Stimulated activated CD4-positive, alpha-beta T cell treated with anti-CD3 and anti-CD28 coated beads, Interleukin-1b, Interleukin-23, amount 100 ng/mL, for 24 hours (primary cell): Measurements from ENCODE around the gene TMEM17.
"Not testable (repeated sequence)": the region's sequence is repeated elsewhere in the genome, so short reads cannot be mapped to it uniquely, and the experiment has no call there.

Source experiments
- DNase-seq, 4 experiments: peaks; one replicate each; pipeline ENCODE4 v3.0.0-alpha.2; 2020; ENCODE audit warnings: low read depth in 4 of 4, low spot score in 1 of 4

Gene TMEM17, protein sequence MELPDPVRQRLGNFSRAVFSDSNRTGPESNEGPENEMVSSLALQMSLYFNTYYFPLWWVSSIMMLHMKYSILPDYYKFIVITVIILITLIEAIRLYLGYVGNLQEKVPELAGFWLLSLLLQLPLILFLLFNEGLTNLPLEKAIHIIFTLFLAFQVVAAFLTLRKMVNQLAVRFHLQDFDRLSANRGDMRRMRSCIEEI

GRCh38 chr2:62505750-62506420 is at the start of gene TMEM17:
TMEM17 (minus strand) TSS chr2:62506195; CDS start chr2:62506129, 66 bp downstream.
- peak in 3 of 4 experiments; percentile 1 to 36 (median 9) for DNase-seq

- no peak for DNase-seq
Measured at GRCh38 chr2:62554440-62554839, 48.4 kb upstream of the TMEM17 start.

DNA sequence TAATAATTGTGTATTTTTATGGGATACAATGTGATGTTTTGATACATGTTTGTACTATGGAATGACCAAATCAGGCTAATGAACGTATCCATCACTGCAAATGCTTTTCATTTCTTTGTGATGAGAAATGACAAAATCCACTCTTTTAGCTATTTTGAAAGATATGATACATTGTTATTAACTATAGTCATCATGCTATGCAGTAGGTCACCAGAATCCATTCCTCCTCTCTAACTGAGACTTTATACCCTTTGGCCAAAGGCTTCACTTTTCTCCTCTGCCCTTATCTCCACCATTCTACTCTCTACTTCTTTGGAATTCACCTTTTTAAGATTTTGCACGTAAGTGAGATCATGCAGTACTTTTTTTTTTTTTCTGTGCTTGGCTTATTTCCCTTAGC is 44.5 kb upstream of the TMEM17 start:
- DNase-seq, result no peak

- DNase-seq, result no peak
Measured at GRCh38 chr2:62547854-62548253, 41.9 kb upstream of the TMEM17 start.

GRCh38 chr2:62545261-62545660 is 39.3 kb upstream of the TMEM17 start:
- DNase-seq, result no peak

- no peak for DNase-seq
Measured at GRCh38 chr2:62540408-62541168, 34.6 kb upstream of the TMEM17 start.

DNA sequence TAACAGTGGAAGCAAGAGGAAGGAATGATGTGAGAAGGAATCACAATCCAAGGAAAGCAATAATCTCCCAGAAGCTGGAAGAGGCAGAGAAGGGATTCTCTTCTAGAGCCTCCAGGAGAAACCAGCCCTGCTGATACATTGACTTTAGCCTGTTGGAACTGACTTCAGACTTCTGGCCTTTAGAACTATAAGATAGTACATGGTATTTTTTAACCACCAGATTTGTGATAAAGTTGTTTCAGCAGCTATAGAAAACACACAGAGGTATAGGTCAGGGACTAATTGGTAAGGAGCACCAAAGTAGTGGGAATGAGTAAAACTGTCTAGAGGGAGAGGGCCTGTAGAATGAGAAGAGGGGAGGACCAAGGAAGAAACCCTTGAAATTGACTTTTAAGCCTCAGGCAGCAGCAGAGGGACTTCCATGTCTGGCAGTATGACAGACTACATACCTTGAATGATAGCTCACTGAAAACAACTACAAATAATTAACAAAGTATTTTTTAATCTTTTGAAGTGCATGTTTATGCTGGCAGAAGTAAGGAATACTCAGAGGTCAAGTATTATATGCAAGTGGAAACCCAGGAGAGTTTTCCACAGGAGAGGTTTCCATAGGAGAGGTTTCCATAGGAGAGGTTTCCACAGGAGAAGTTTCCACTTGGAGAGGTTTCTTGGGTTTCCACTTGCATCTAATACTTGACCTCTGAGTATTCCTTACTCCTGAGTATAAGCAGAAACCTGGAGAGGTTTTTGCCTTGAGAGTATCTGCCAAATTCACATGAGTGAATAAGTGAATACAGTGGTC is 33.8 kb upstream of the TMEM17 start:
- DNase-seq, result no peak

GRCh38 chr2:62538756-62539155 is 32.8 kb upstream of the TMEM17 start:
- DNase-seq, result no peak

DNA sequence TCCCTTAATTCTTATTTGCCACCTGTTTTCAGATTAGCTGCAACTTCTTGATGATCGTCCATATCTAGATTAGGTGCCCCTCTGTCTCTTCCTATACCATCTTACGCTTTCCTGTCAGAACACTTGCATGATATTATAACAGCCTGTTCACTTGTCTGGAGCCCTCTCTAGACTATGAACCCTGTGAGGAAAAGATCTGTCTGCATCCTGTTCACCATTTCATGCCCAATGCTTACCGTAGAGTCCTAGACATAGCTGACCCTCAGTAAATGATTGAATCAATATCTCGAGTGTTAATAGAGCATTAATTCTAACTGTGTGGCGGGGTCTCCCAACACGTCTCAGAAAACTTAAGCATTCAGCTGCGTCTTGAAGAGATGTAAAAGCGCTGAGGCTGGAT is 31.8 kb upstream of the TMEM17 start:
- no peak for DNase-seq

GRCh38 chr2:62536873-62537547 is 31.0 kb upstream of the TMEM17 start:
- no peak for DNase-seq

- not testable (repeated sequence) for DNase-seq
Measured at GRCh38 chr2:62535521-62535920, 29.5 kb upstream of the TMEM17 start.

GRCh38 chr2:62531594-62531993 is 25.6 kb upstream of the TMEM17 start:
- DNase-seq, result no peak

GRCh38 chr2:62529758-62530157 is 23.8 kb upstream of the TMEM17 start:
- no peak for DNase-seq

GRCh38 chr2:62527478-62528210 is 21.6 kb upstream of the TMEM17 start:
- DNase-seq, result no peak

DNA sequence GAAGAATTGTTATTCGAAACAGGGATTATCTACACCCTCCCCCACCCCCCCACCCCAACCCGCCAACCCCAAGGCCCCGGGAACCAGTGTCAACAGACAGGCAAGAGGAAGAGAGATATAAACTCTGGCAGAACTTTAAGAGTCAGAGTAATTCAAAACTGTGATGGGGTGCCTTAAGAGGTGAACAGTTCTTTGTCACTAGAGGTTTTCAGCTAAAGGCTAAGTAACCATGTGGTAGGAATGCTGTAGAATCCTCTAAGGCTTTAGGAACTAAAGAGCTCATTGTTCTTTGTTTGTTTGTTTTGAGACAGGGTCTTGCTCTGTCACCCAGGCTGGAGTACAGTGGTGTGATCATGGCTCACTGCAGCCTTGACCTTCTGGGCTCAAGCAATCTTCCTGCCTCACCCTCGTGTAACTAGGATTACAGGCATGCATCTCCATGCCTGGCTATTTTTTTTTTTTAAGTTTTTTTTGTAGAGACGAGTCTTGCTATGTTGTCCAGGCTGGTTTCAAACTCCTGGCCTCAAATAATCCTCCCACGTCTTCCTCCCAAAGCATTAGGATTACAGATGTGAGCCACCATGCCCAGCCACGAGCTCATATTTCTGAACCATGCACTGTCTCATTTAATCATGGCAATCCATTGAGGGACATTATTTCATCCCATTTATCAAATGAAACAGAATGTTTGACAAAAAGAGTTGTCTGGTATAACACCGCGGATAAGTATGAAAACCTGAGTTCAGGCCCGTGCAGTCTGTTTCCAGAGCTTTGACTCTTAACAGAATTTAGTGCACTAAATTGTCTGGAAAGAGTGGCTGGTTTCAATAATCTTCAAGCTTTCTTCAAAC is 20.8 kb upstream of the TMEM17 start:
- DNase-seq, result no peak

DNA sequence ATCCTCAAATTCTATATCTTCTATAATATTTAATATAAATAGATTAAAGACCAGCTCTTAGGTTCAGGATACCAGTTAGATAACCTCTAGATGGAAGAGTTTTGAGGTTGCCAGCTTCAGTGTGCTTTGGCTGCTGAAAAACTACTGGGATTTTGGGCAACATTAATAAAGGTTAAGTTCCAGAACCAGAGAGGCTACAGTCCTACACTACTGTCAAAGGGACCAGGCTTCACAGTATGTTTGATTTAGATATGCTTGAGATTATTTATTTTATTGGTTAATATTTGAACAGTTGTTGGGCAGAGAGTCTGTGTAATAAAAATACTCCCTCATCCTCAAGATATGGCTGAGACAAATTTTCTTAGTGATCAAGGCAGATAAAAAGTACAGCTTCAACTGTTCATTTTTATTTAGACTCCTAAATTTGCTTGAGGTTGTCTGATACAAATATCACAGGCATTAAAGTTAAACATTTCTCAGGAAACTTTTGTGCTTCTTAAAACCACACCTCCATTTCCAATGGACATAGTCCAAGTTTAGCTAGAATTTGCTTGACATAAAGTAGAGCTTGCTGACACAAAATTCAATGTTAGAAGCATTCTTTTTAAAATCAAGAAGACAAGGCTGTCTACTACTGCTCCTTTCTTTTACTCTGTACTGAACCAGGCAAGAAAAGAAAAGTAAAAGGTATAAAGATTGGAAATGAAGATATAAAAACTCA is 19.7 kb upstream of the TMEM17 start:
- no peak for DNase-seq

GRCh38 chr2:62524293-62524941 is 18.4 kb upstream of the TMEM17 start:
- no peak for DNase-seq

GRCh38 chr2:62521061-62521460 is 15.1 kb upstream of the TMEM17 start:
- not testable (repeated sequence) for DNase-seq
